Kidney tubule cell (primary cell): ENCODE measurements around the gene ACOX3.
A peak's percentile ranks its signal among the peaks of the same experiment; 100 is the strongest.
"Not testable (repeated sequence)": the region's sequence is repeated elsewhere in the genome, so short reads cannot be mapped to it uniquely, and the experiment has no call there.

Source experiments
- DNase-seq: peaks from one replicate; pipeline ENCODE4 v3.0.0-alpha.2; 2018; ENCODE audit warnings: low spot score

Gene ACOX3

GRCh38 chr4:8440492-8441311, at the start of gene ACOX3, which contains the start of gene TRMT44:
ACOX3 (minus strand) TSS chr4:8440723; CDS start chr4:8416521, 24,202 bp downstream.
TRMT44 (plus strand) TSS chr4:8440777; CDS start chr4:8440823, 46 bp downstream.
- DNase-seq, result peak; percentile 92

GRCh38 chr4:8488791-8489369, 48.4 kb upstream of the ACOX3 start:
- DNase-seq, result no peak

GRCh38 chr4:8486643-8487042, 46.1 kb upstream of the ACOX3 start:
- DNase-seq, result not testable (repeated sequence)

GRCh38 chr4:8480221-8480620, 39.7 kb upstream of the ACOX3 start:
- DNase-seq, result no peak

- DNase-seq, result no peak
These were observed 38.5 kb upstream of the ACOX3 start for GRCh38 chr4:8478801-8479744.

- no peak for DNase-seq
These were observed 37.8 kb upstream of the ACOX3 start for GRCh38 chr4:8478371-8478770.

- no peak for DNase-seq
These were observed 37.2 kb upstream of the ACOX3 start for GRCh38 chr4:8477676-8478075.

GRCh38 chr4:8477095-8477635, 36.6 kb upstream of the ACOX3 start:
- DNase-seq, result no peak

GRCh38 chr4:8475751-8476575, 35.4 kb upstream of the ACOX3 start:
- DNase-seq, result no peak

GRCh38 chr4:8474856-8475255, 34.3 kb upstream of the ACOX3 start:
- no peak for DNase-seq

GRCh38 chr4:8473920-8474590, 33.5 kb upstream of the ACOX3 start:
- no peak for DNase-seq

GRCh38 chr4:8473198-8473919, 32.8 kb upstream of the ACOX3 start:
- no peak for DNase-seq

- peak; percentile 50 for DNase-seq
These were observed 32.2 kb upstream of the ACOX3 start for GRCh38 chr4:8472689-8473197.

GRCh38 chr4:8472158-8472688, 31.7 kb upstream of the ACOX3 start:
- no peak for DNase-seq

GRCh38 chr4:8471211-8471875, 30.8 kb upstream of the ACOX3 start:
- no peak for DNase-seq

- DNase-seq, result no peak
These were observed 30.0 kb upstream of the ACOX3 start for GRCh38 chr4:8470451-8471024.

- DNase-seq, result no peak
These were observed 29.0 kb upstream of the ACOX3 start for GRCh38 chr4:8469550-8469949.

GRCh38 chr4:8468746-8469535, 28.4 kb upstream of the ACOX3 start:
- DNase-seq, result peak; percentile 58
